Kidney (tissue), 14 donors: Measurements from ENCODE around the gene RAD18. TPM values are rescaled to one million over a fixed set of nuclear protein-coding genes. Genes with fewer than 3 reads are reported as not detected.

Experiments used
- DNase-seq, 5 donors: peaks; one replicate each; pipeline ENCODE4 v3.0.0-alpha.2; 2013 to 2020
- FAIRE-seq: peaks from 2 replicates; lab custom pipeline; 2012; peaks lifted over from hg19 to GRCh38; lab: Jason Lieb, UNC
- H3K27ac ChIP-seq, 2 donors: one replicate each; pipeline ENCODE4 v1.7.0; 2013; ENCODE audit warnings: low read depth in 2 of 2, low read length in 2 of 2, inconsistent platforms in 1 of 2
- H3K27me3 ChIP-seq: one replicate; pipeline ENCODE4 v1.7.1; 2013; ENCODE audit warnings: low read length, inconsistent platforms; ENCODE audit not compliant: control insufficient read depth, insufficient read depth
- H3K36me3 ChIP-seq, 3 donors: one replicate each; pipeline versions ENCODE4 v1.7.0 to v1.7.1; 2013; ENCODE audit warnings: low read length in 3 of 3, control low read depth in 1 of 3, inconsistent platforms in 1 of 3; ENCODE audit not compliant: insufficient read depth in 3 of 3, control insufficient read depth in 2 of 3
- H3K4me1 ChIP-seq, 3 donors: one replicate each; pipeline versions ENCODE4 v1.7.0 to v1.7.1; 2013; ENCODE audit warnings: low read length in 3 of 3, inconsistent platforms in 1 of 3, low read depth in 1 of 3; ENCODE audit not compliant: control insufficient read depth in 2 of 3, insufficient read depth in 2 of 3
- H3K4me3 ChIP-seq, 3 donors: one replicate each; pipeline versions ENCODE4 v1.7.0 to v1.8.1; 2013; ENCODE audit warnings: low read length in 3 of 3, control low read depth in 1 of 3, inconsistent platforms in 1 of 3
- H3K9ac ChIP-seq, 3 donors: one replicate each; pipeline versions ENCODE4 v1.7.0 to v1.7.1; 2013; ENCODE audit warnings: low read length in 3 of 3, control low read depth in 1 of 3, inconsistent platforms in 1 of 3
- H3K9me3 ChIP-seq, 3 donors: one replicate each; pipeline versions ENCODE4 v1.7.0 to v1.7.1; 2013; ENCODE audit warnings: low read length in 3 of 3, control low read depth in 1 of 3, inconsistent platforms in 1 of 3; ENCODE audit not compliant: control insufficient read depth in 2 of 3, insufficient read depth in 1 of 3
- intact Hi-C: fragments of 100-400 bp; cut with DNase I; formaldehyde crosslinking; loops from one replicate; pipeline ENCODE4 v1.11.1; 2022
- polyA plus RNA-seq: library from polyadenylated mRNA; stranded (reverse); fragments of 350-450 nt; fragmentation: Illumina TruSeq; extraction: RNeasy Lipid Tissue Mini Kit (QIAGEN cat#74804); gene quantifications from one replicate; pipeline ENCODE4 v1.2.3, GENCODE V29; 2014; ENCODE audit warnings: low read depth, low replicate concordance; ENCODE audit not compliant: insufficient read depth
- total RNA-seq: library from RNA; stranded (reverse); fragmentation: NEBNext Ultra II Directional; extraction: Animal tissue kit (Norgen Biotek cat#: 25700); gene quantifications from one replicate; pipeline ENCODE4 v1.2.1, GENCODE V29; 2021
- TF ChIP-seq, protein P1 (sequence below): IDR thresholded peaks from 3 replicates; pipeline ENCODE4 v1.5.1; 2012; ENCODE audit warnings: mild to moderate bottlenecking, moderate library complexity, borderline replicate concordance; ENCODE audit not compliant: insufficient read depth; ENCODE audit errors: extremely low read depth
- donor health status: control.
- donor health status: control.
- donor health status: control.
- donor health status: control.
- donor health status: control.
- donor health status: DM: yes; HTN: yes; CAD: no.
- donor health status: Normal renal cell carcinoma (clear cell type).

Gene RAD18
- total and polyA plus RNA-seq, 2 donors from 2014 or later = 3.1 to 8.0 TPM

DNA sequence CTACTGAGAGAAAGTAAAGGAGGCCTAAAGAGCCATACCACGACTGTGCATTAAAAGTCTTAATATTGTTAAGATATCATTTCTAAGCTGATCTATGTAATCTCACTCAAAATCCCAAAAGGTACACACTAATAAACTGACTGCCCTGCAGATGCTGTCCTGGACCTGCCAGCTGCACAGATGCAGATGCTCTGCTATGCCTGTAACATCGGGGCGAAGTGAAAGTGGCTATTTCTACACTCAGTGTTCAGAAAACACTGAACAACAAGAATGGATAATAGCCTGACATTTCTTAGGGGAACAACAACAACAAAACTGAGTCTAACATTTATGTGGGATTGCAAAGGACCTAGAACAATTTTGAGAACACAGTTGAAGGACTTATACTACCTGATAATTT, 31.9 kb downstream of the RAD18 start:
- H3K27ac ChIP-seq = no peak overlapping the region
- FAIRE-seq (no peak), DNase-seq (no peak)
- TF ChIP-seq, protein P1, sequence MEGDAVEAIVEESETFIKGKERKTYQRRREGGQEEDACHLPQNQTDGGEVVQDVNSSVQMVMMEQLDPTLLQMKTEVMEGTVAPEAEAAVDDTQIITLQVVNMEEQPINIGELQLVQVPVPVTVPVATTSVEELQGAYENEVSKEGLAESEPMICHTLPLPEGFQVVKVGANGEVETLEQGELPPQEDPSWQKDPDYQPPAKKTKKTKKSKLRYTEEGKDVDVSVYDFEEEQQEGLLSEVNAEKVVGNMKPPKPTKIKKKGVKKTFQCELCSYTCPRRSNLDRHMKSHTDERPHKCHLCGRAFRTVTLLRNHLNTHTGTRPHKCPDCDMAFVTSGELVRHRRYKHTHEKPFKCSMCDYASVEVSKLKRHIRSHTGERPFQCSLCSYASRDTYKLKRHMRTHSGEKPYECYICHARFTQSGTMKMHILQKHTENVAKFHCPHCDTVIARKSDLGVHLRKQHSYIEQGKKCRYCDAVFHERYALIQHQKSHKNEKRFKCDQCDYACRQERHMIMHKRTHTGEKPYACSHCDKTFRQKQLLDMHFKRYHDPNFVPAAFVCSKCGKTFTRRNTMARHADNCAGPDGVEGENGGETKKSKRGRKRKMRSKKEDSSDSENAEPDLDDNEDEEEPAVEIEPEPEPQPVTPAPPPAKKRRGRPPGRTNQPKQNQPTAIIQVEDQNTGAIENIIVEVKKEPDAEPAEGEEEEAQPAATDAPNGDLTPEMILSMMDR = no peak
- no peaks in the 10 kb centered on the region for H3K4me1 ChIP-seq
- H3K36me3 ChIP-seq = no peaks in the 10 kb centered on the region
- H3K4me3 ChIP-seq = no peak overlapping the region
- intact Hi-C loops = no loop called here
- H3K9ac ChIP-seq = no peak overlapping the region
- H3K9me3 ChIP-seq = peaks cover 0 to 2% (median 0%) of the 10 kb centered on the region in 3 donors
- no peaks in the 10 kb centered on the region for H3K27me3 ChIP-seq

DNA sequence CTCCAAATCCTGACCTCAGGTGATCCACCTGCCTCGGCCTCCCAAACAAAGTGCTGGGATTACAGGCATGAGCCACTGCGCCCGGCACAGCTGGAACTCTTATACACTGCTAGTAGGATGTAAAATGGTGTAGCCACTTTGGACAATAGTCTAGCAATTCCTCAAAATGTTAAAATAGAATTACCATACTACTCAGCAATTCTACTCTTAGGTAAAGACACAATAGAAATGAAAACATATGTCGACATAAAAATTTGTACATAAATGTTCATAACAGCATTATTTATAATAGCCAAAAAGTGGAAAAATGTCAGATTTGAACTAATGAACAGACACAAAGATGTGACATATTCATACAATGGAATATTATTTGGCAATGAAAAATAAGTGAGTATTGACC, 33.4 kb downstream of the RAD18 start:
- no peaks in the 10 kb centered on the region for H3K4me1 ChIP-seq
- DNase-seq (no peak), FAIRE-seq (no peak)
- no peaks in the 10 kb centered on the region for H3K27me3 ChIP-seq
- H3K9me3 ChIP-seq = peaks cover 0 to 2% (median 0%) of the 10 kb centered on the region in 3 donors
- no peak overlapping the region for H3K4me3 ChIP-seq
- intact Hi-C loops = no loop called here
- TF ChIP-seq, protein P1 = no peak
- no peak overlapping the region for H3K27ac ChIP-seq
- no peak overlapping the region for H3K9ac ChIP-seq
- no peaks in the 10 kb centered on the region for H3K36me3 ChIP-seq

DNA sequence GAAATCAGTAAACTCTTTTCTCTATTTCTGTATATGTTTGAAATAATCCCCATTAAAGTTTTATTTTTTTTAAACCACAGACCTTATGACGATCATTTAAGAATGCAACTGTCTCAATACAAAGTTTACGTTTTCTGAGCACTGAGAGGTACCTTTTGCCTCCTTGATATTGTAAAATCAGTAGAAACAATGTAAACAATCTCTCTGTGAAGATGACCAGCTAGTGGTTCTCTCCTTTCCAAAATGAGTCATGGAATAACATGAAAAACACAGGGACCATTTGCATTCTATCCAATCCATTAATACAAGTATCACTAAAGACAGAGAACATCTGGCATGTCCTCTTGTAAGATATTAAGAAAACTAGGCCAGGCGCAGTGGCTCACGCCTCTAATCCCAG, 48.8 kb downstream of the RAD18 start:
- H3K27ac ChIP-seq = no peak overlapping the region
- no peaks in the 10 kb centered on the region for H3K4me1 ChIP-seq
- no peaks in the 10 kb centered on the region for H3K9me3 ChIP-seq
- no peaks in the 10 kb centered on the region for H3K27me3 ChIP-seq
- no peaks in the 10 kb centered on the region for H3K36me3 ChIP-seq
- no peak for FAIRE-seq
- no peak overlapping the region for H3K9ac ChIP-seq
- DNase-seq = peak in 1 of 5 donors; percentile 13
- TF ChIP-seq, protein P1 = no peak
- intact Hi-C loops = no loop called here
- H3K4me3 ChIP-seq = no peak overlapping the region

DNA sequence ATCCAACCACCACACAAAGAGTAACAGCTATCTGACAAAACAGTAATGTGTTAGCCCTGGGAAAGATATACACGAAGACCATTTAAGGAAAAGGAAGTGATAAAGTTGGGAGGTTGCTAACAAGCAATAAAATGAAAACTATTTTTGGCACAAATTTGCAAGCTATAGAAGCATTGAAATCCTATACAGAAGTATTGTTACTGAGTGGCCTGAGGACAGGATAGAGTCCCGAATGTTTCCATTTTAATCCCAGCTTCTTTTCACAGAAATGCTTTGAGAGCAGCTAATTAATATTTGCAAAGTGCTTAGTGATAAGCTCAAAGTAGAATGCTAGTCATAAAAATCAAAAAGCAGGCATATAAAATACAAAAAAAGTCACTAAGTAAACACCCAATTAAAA, 51.5 kb downstream of the RAD18 start:
- no peaks in the 10 kb centered on the region for H3K36me3 ChIP-seq
- H3K4me1 ChIP-seq = no peaks in the 10 kb centered on the region
- no peaks in the 10 kb centered on the region for H3K27me3 ChIP-seq
- DNase-seq (no peak), FAIRE-seq (no peak)
- H3K9ac ChIP-seq = no peak overlapping the region
- no peak overlapping the region for H3K27ac ChIP-seq
- no peak overlapping the region for H3K4me3 ChIP-seq
- TF ChIP-seq, protein P1 = no peak
- H3K9me3 ChIP-seq = no peaks in the 10 kb centered on the region
- intact Hi-C loops = no loop called here
